Fibroblast of skin of left quadriceps (primary cell): ENCODE data around the gene FADS6.

Experiments used
- DNase-seq, 2 experiments: peaks; one replicate each; pipeline ENCODE4 v3.0.0-alpha.2; 2013; ENCODE audit warnings: low read depth in 2 of 2

Gene FADS6

DNA sequence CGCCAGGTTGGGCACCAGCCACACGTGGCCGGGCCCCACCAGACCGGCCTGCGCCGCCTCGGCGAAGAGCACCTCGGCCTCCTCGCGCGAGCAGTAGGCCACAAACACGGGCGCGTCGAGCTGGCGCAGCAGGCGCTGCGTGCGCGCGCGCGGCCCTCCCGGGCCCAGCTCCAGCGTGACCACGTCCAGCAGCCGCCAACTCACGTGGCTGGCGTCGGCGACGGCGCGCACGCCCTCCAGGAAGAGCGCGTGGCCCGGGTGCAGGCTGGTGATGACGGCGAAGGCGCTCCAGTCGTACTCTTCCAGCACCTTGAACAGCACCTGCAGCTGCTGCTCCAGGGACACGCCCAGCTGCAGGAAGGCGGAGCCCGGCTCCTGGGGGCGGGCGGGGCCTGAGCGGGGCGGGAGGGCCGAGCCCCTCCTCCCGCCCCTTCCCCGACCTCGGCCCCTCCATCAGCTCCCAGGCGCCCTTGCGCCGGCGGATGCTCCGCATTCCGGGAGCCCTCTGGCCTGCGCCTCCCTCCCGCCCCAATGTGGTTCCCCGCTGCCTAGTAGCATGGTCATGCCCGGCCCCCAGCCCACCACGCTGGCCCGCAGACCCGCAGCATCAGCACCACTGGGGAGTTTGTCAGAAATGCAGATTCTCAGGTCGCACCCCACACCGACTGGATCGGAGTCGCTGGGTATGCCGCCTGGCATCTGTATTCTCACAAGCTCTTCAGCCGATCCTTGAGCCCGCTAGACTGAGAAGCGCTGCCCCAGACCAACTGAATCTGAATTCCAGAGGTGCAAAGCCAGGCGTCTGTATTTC, 41.0 kb downstream of the FADS6 start:
- DNase-seq, result no peak

DNA sequence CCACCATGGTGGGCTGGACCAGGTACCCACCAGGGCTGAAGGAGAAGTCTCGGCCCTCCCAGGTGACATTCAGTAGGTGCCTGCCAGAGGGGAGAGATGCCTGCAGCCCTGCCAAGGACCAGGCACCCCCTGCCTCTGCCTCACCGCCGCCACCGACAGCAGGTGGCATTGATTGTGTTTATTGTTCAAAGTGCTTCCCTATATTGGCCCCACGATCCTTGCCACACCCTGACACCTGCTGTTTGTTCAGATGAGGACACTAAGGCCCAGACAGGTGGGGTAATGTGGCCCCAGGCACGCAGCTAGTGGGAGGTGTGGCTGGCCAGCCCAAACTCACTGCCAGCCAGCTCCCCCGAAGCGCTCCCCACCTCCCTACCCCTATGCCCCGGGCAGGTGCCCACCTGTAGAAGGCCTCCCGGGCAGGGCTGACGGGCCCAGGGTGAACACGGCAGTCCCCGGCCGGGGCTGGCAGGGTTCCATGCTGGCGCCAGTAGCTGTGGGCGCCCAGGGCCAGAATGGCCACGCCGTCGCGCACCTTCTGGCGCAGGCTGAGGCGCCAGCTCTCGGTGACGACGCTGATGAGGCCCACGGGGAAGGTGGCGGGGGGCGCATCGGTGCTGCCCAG, 41.7 kb downstream of the FADS6 start:
- no peak for DNase-seq

DNA sequence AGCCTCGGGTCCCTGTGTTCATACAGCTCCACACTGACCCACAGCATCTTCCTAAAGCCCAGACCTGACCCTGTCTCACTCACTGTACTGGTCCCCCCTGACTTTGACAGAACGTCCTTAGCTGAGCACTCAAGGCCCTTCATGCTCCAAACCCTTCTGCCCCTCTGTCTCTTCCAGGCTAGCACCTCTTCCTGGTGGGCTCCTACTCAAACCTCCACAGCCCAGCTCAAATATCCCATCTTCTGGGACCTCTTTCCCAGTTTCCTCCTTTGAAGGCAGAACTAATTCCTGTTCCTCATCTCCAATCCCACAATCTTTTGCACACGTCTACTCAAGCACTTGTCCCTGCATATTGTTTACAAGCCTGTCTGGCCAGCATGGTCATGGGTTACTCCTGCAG, 42.5 kb downstream of the FADS6 start:
- no peak for DNase-seq

DNA sequence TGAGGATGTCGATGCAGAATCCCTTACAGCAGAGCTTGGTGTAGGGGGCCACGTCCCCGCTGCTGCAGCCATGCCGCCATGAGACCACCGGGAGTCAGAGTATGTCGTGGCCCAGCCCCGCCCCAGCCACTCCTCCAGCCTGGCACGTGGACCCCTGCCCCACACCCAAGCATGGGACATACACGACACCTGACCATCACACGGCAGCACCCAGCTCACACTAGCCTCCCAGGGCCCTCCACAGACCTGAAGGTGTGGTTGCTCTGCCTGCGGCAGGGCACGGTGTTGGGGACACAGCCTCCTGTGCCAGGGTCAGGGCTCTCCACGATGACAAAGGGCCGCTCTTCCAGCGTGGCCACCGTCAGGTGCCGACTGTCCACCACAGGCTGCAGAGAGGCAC, 43.1 kb downstream of the FADS6 start:
- DNase-seq, result no peak

DNA sequence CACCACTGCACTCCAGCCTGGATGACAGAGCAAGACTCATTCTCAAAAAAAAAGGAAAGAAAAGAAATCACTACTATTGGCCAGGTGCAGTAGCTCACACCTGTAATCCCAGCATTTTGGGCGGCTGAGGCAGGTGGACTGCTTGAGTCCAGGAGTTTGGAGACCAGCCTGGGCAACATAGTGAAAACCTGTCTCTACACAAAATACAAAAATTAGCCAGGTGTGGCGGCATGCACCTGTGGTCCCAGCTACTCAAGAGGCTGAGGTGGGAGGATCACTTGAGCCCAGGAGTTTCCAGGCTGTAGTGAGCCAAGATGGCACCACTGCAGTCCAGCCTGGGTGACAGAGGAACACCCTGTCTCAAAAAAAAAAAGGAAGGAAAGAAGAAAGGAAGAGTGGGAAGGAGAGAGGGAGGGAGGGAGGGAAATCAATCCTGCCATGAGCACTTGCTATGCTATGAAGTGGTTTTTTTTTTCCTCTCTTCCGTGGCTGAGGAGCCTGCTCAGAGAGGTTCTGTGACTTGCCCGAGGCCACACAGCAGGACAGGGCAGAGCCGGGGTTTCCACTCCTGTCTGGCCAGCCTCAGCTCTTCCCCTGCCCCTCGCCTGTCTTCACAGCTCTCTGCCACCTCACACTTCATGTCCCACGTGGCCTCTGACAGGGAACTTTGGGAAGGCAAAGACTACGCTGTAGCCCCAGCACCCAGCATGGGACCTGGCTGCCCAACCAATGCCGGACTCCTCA, 44.6 kb downstream of the FADS6 start:
- DNase-seq, result no peak

DNA sequence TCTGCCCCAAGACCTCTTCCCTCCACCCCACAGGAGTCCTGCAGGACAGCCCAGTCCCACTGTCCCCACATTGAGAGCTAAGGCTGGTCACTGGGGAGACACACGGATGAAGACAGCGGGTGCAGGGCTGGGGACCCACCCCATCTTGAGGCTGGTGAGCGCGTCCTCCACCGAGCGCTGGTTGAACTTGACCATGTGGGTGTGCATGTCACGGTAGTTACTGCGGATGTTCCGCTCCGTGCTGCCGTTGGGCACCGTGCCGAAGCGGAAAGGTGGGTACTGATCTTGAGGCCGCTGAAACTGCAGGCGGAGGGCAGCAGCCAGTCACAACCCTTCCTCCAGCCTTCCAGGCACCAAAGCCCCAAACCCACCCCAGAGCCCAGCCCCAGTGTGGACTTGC, 46.8 kb downstream of the FADS6 start:
- no peak for DNase-seq

DNA sequence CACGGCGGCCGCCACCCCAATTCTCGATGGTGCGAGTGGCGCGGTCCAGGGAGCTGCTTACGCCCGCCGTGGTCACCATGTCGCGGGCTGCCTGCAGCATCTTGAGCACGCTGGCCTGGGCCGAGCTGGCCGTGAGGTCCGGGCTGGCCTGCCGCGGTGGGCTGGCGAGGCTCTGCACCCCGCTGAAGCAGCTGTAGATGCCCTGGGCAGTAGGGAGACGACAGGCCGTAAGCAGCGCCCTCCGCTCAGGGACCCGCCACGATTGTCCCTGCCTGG, 50.1 kb downstream of the FADS6 start:
- no peak for DNase-seq

DNA sequence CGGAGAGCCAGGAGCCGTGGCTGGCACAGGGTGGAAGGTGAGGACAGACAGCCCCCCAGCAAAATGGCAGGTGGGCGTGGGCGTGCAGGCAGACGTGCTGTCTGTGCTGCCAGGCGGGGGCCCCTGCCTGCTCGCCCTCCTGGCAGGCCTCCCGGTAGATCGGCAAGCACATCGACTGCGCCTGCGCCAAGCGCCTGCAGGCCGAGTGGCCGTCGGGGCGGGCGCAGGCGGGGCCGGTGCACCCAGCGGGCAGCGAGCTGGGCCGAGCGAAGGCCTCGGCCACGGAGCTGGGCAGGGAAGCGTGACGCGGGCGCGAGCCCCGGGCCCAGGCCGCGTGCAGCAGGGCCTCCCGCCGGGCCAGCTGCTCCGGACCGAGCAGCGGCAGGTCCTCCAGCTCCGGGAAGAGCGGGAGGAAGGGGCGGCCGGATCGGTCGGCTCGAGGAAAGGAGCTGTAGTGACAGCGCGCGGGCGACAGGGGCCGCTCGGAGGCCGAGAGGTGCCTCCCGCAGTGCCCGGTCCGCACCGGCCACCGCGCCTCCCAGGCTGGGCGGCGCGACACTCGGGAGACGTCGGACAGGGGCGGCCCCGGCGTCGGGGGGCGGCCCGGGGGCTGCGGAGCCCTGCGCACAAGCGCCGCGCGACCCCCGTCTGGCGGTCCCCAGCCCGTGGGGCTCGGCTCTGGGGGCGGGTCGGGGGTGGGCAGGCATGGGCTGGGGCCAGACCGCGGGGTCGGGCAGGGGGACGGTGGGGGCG, 50.7 kb downstream of the FADS6 start:
- DNase-seq, result peak in 1 of 2 experiments; percentile 6

DNA sequence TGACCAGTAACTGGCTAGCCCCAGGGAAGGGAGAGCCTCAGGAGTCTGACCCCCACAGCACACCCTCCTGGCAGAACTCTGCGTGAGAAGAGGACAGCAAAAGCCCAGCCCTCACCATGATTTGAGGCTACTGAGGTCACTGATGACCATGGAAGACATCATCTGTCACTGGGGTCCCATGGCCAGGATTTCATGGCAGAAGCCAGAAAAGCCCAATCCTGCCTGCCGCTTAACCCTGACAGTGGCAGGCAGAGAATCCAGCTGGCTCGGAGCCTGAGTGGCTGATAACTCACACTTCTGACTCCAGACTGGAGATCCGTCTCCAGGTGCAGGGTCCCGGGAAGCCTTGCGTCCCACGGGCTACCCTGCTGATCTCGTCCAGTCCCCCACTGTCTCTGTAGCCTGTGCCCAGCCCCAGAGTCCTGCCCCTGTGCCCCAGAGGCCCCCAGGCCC, 51.3 kb downstream of the FADS6 start:
- DNase-seq, result no peak

DNA sequence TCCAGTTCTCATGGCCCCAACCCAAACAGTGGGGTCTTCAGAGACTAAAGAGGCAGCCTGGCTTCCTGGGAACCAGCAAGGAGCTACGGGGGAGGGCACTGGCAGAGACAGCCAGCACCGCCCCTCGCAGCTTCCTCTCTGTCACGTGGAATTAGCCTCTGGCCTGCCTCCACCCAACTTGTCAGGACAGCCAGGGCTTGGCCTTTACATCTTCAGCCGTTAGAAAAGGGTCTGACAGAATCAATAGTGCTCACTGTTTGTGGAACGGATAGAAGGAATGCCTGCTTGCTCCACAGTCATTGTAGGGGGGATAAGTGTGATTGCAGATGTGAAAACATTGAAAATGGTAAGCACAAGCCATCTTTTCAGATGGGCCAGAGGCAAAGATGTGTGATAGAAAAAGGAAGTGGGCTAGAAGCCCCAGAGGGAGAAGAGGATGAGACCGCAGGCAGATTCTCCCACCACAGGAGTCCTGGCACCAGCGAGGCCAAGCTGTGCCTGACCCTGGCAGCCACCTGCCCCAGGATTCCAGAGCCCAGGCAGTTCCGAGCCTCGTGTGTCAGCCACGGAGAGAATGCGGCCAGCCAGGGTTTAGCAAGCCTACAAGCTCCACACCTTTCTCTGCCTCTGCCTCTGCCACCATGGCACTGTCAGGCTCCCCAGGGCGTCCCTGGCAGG, 52.3 kb downstream of the FADS6 start:
- no peak for DNase-seq

DNA sequence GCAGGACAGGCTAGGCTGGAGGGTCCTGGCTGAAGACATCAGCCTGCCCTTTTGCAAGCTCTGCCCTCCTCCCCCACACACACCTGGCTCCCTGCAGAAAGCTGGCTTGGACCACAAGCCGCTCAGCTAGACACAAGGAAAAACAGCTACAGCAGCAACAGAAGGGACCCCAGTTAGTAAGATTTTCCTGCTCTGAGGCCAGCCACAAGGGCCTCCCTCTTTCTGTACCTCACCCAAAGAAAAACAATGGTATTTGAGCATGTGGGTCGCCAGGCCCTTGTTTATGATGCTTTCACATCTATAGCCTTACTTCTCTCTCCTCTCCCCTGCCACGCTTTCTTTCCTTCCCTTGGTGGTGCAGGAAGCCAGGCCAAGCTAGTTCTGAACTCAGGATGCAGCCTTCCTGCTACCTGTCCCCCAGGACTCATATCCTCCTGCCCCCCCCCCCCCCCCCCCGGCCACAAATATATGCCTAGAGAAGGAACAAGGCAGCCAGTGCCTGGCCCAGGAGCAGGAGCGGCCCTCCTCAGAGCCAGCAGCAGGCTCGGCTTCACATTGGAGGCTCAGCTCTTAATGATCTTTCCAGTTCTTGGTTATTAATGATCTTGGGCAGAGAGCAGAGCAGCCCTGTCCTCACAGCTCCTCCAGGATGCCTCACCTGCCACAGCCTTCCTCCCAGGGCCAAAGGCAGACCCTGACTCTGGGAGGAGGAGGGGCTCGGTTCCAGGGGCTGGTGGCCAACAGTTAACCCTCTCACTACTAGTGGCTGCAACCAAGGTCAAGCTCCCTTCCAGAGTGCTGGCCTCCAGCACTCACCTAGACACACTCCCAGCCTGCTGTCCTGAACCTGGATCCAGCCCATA, 53.2 kb downstream of the FADS6 start:
- DNase-seq, result no peak

DNA sequence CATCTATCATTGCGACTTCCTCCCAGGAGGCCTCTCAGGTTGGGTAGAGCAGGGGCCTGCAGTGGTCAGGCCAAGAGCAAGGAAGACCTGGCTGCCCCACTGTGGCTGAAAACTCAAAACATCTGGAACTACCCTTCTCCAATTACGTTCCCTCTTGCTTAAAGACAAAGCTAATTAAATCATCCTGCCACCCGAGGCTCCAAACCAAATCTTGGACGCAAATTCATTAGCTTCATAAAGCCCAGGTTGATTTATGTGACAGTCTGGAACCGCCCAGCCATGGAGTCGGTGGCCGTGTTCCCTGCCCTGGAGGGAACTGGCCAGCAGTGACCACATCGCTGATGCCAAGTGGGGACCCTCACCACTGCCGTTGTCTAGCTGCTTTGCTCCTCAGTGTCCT, 55.2 kb downstream of the FADS6 start:
- DNase-seq, result no peak

DNA sequence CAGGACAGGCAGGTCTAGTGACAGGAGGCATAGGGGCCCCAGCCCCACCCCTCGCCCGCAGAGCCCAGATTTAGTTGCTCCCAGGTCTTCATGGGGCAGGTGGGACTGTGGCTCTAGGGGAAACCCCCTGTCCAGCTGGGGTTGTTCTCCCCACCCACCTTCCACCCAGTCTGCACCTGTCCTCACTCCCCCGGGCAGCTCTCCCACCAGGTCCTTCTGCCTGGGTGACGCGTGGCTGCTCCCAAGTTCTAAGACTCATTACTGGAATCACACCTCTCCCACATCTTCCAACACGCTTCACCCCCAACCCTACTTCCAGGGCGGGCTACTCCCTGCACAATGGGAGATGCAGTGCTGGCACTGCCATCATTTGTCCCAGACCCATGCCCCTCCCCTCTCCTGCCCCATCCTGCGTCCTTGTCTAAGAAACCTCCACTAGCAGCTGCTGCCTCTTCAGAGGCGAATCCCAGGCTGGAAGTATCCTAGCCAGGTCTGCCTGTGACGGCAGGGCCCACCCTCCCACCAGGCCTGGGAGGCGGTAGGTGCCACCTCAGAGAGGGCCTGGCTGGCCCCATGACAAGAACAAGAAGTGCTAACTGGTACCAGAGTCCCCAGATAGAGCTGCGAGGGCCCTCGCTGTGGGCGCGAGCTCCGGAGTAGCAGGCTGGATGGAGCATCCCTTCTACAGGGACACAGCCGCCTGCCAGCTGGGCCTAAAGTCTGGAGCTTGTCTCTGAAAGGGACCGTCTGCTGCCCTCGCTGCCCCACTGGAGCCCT, 56.6 kb downstream of the FADS6 start:
- DNase-seq, result no peak

DNA sequence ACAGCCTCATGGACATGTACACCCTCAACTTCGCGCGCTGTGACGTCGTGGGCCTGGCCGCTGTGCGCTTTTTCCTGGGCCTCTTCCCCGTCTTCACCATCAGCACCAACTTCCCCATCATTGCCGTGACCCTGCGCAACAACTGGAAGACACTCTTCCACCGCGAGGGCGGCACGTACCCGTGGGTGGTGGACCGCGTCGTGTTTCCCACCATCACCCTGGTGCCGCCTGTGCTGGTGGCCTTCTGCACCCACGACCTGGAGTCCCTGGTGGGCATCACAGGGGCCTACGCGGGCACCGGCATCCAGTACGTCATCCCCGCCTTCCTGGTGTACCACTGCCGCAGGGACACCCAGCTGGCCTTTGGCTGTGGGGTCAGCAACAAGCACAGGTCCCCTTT, 57.2 kb downstream of the FADS6 start:
- DNase-seq, result no peak

DNA sequence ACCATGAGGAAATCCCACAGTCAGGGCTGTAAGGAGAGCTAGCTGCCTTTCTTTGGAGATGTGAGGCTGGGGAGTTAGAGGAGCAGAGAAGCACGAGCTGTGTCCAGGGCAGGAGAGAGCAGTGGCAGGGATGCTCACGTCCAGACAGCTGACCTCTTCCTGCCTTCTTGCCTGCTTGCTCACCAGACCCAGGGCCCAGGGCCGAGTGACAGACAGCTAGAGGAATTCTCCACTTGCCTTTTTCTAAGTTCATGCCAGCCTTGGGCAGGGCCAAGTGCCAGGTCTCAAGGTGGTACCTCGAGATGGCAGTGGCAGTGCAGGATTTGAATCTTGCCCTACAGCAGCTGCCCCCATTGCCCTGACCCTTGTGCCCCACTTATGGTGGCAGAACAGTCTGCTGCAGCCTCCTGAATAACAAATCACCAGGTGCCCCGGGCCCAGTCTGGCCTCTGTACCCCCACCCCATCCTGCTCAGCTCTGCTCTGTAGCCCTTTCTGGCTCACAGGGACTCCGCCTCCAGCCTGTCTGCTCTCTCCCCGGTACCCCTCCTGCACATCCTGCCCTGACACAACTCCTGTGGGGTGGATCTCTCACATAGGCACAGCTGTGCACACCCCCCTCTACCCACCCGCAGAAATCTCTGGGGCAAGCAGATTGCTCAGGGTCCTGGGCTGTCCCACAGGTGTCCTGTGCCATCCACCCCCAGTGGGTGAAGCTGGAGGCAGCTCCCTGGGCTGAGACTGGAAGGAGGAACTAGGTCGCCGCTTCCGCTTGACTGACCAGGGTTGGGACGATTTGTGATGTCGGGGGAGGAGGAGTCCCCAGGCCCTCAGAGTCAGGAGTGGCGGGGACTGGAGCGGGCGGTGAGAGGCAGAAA, 59.7 kb downstream of the FADS6 start:
- DNase-seq, result no peak

DNA sequence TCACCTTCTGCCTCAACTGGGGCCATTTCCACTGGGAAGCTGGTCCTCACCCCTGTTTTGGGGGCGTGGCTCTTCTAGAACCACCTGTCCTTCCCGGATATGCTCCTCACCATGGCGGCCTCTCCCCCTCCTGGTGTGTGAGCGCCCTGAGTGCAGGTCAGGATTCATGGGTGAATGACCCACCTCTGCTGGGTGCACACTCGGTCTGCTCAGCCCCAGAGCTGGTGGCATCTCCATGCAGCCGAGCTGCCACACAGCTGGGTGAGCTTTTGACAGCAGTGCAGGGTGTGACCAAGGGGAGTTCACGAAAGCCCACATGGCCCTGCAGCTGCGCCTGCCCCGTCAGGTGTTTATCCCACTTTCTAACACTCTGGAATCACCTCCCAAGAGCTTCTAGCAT, 61.0 kb downstream of the FADS6 start:
- DNase-seq, result no peak

DNA sequence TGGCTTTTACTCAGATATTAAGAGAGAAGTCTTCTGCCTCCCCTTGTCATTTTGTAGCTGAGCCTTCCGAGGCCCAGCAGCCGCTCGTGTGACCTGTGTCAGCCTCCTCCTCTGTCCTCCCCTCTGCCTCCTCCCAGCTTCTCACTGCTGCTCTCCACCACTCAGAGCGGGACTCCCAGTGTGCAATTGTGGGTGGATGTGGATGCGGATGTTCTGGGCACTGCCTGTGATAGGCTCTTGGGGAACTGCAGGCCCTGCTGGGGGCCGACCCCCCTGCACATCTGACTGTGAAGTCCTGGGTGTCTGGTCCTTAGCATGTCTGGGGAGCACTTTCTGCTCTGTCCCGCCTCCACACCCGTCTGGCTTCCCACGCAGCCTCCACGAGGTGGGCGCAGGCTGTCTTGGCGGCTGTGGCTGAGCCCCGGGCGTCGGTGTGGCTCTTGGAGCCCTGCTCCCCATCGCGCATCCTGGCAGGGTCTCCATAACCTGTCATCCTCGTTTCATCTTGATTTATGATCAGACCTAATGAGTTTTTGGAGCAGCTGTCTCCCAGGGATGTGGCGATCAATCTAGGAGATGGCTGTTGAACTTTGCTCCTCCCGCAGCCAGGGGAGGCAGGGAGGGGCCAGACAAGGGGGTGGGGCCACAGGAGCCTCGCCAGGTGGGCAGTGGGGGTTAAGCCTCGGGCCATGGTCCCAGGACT, 61.8 kb downstream of the FADS6 start:
- no peak for DNase-seq

DNA sequence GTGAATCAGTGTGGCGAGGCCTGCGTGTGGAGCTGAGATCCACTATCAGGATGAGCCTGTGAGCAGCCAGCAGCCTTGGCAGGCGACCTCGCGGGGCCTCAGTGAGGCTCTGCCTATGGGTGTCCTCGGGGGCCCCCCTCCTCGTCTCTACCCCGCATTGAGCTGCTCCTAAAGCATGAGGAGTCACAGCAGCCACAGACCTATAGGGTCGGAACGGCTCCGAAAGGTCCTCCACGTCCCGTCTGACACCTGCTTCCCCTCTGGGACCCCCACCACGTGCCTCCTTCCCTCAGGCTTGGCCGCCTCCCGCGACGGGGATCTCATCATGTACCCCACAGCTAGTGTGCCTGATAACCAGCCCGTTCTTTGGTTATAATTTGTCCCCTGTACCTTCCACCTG, 62.6 kb downstream of the FADS6 start:
- DNase-seq, result no peak
